ENCODE measurements around the gene C8B.

Gene C8B

GRCh38 chr1:56898005-56898373 lies 67.8 kb downstream of the C8B start:
- no peak for DNase-seq (ENCODE audit: low read depth)

GRCh38 chr1:56897150-56898004 lies 68.4 kb downstream of the C8B start:
- no peak for DNase-seq (ENCODE audit: low read depth)

- DNase-seq (ENCODE audit: low read depth) = no peak
Observed at GRCh38 chr1:56894014-56894413, 71.8 kb downstream of the C8B start.

GRCh38 chr1:56890229-56890628 lies 75.6 kb downstream of the C8B start:
- DNase-seq (ENCODE audit: low read depth) = no peak

- no peak for DNase-seq (ENCODE audit: low read depth)
Observed at GRCh38 chr1:56881417-56881816, 84.4 kb downstream of the C8B start.

GRCh38 chr1:56880774-56881173 lies 85.0 kb downstream of the C8B start:
- DNase-seq (ENCODE audit: low read depth) = no peak
